GM19468 (cell line): ENCODE measurements around the gene ADH4.
A peak's percentile ranks its signal among the peaks of the same experiment; 100 is the strongest.
"Not testable (repeated sequence)": the region's sequence is repeated elsewhere in the genome, so short reads cannot be mapped to it uniquely, and the experiment has no call there.

Source experiments
- ATAC-seq: cut with Tn5 transposase; IDR thresholded peaks from one replicate; pipeline ENCODE4 v1.9.1; 2021; ENCODE audit warnings: mild to moderate bottlenecking, moderate library complexity, moderate number of reproducible peaks; ENCODE audit not compliant: unreplicated experiment; ENCODE audit errors: extremely low read depth

The ADH4 gene

DNA sequence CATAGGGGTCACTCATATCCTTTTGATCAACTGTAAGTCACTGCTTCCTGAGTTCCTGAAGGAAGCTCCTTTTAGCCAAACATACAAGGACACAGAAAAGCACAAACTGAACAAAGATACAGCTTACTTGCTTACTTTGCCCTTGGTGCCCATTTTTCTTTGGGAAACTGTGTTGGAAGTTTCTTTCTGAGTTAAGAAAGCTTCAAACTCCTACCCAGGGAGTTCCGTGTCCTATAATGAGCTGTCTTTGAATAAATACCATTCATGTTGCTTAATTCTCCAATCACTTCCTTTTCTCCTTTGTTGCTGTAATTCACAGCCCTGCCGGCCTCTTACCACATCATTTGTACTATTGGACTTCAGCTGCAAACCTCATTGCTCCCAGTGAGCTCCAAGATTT is at the start of gene ADH4:
Gene ADH4 (minus strand): TSS at position 228 of the 400 bp plus-strand sequence. CDS start 75 bp downstream, at position 153.
- no peak for ATAC-seq

- no peak for ATAC-seq
Observed at GRCh38 chr4:99190336-99190735, 46.2 kb upstream of the ADH4 start.

DNA sequence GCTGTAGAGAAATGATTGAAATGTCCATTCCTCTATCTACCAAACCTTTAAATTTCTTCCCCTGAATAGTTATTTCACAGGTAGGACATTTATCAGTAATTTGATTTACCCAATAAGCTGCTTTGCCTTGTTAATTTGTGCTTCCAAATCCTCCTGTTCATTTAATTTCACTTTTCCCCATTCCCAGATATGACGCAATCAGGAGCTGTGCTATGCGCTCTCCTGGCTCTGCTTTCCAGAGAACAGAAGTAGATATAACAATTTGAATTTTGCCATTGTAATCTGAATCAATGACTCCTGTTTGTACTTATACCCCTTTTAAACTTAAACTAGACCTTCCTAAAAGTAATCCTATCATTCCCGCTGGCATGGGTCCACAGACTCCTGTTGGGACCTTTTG is 45.8 kb upstream of the ADH4 start:
- not testable (repeated sequence) for ATAC-seq

DNA sequence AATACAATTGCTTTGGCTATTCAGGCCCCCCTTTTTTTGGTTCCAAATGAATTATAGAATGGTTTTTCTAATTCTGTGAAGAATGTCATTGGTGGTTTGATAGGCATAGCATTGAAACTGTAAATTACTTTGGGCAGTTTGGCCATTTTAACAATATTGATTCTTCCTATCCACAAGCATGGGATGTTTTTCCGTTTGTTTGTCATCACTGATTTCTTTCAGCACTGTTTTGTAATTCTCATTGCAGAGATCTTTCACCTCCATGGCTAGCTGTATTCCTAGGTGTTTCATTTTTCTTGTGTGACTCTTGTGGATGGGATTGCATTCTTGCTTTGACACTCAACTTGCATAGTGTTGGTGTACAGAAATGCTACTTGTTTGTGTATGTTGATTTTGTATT is 41.9 kb upstream of the ADH4 start:
- ATAC-seq: no peak

DNA sequence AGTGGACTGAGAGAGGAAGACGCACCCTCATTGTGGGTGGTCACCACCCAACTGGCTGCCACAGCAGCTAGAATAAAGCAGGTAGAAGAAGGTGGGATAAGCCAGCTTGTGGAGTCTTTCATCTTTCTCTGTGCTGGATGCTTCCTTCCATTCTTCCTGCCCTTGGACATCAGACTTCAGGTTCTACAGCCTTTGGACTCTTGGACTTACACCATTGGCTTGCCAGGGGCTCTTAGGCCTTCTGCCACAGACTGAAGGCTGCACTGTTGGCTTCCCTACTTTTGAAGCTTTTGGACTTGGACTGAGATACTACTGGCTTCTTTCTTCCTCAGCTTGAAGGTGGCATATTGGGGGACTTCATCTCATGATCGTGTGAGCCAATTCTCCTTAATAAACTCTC is 41.5 kb upstream of the ADH4 start:
- no peak for ATAC-seq

- no peak for ATAC-seq
Observed at GRCh38 chr4:99180382-99181070, 36.4 kb upstream of the ADH4 start.

- ATAC-seq: no peak
Observed at GRCh38 chr4:99179626-99180025, 35.5 kb upstream of the ADH4 start.

GRCh38 chr4:99179178-99179577 is 35.1 kb upstream of the ADH4 start:
- ATAC-seq: no peak

- no peak for ATAC-seq
Observed at GRCh38 chr4:99166544-99166943, 22.4 kb upstream of the ADH4 start.

GRCh38 chr4:99165978-99166377 is 21.9 kb upstream of the ADH4 start:
- no peak for ATAC-seq

- peak; percentile 31 for ATAC-seq
Observed at GRCh38 chr4:99161373-99162099, 17.4 kb upstream of the ADH4 start.

GRCh38 chr4:99159699-99160098 is 15.6 kb upstream of the ADH4 start:
- ATAC-seq: no peak

DNA sequence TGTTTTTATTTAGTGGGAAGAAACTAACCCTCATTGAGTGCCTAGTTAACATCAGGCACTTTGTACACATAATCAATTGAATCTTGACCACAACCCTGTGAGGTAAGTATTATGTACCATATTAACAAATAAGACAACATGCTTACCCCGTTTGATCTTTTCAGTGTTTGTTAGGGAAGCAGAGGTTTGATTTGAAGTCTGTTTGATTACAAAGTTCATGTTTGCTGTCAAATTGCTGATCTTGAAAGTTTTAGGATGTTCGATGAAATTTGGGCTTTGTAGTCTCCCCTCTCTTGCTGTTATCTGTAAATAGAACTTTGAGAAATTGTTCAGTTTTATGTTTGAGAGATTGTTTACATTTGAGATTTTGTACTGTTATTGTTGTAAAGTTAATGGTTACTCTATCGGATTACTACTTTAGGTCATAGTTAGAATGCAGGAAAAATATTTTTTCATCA is 13.4 kb upstream of the ADH4 start:
- no peak for ATAC-seq

- ATAC-seq: no peak
Observed at GRCh38 chr4:99156992-99157391, 12.9 kb upstream of the ADH4 start.

GRCh38 chr4:99154658-99155342 is 10.7 kb upstream of the ADH4 start:
- no peak for ATAC-seq

DNA sequence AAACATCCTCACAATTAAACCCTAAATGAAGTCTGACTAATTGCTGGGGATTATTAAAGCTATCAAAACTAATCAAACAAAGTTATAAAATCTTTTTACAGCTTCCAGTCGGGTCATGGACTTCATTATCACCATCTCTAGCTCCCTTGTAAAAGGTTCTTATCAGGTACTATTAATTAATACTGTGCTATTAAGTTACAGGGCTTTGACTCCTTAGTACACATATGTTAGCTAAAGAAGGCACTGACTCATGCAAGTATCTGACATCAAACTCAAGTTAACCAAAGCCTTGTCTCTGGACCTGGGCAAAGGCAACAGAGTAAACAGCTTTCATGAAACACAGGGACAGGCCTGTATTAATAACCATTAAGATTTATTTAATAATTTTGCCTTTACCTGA is 7.9 kb upstream of the ADH4 start:
- no peak for ATAC-seq

DNA sequence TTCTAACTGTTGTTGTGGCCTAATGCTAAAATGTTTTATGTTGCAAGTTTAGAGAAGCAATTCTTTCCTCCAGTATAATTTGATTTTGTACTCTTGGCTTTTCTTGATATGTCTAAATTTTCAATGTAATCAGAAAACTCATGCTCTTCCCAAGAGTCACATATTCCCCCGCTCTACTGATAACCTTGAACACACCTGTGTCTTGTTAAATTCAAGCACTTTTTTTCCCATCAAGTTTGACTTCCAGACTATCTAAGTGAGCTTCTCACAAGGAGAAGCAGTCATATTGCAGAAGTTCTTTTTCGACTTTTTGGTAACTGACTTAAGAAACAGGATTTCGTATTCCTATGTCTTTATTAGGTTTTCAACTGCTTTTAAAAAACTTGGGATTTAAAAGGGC is 7.4 kb upstream of the ADH4 start:
- ATAC-seq: no peak

DNA sequence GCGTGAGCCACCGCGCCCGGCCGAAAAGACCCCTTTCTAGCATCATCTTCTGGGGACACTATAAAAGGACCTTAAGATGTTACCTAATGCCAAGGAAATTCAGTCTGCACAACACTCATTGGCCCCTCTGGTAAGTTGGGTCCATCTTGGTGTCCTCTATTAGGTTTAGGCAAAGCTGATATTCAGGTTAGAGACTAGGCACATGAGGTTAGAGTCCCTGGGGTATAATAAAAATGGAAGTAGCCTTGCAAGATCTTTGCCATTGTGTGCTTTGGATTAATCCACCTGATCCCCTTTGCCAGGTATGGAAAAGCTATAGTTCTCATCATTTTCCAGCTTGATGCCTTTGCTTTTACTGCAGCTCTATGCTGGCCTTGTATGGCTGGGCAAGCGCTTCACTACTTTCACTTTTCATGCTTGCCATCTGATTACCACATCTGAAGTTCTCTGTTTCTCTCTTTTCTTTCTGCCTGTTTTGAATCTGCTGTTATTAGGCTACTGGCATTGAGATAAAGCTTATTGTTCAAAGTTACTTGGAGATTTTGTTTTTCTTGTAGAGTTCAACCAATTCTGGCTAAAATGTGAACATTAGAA is 5.4 kb upstream of the ADH4 start:
- no peak for ATAC-seq

GRCh38 chr4:99148550-99148949 is 4.5 kb upstream of the ADH4 start:
- no peak for ATAC-seq

DNA sequence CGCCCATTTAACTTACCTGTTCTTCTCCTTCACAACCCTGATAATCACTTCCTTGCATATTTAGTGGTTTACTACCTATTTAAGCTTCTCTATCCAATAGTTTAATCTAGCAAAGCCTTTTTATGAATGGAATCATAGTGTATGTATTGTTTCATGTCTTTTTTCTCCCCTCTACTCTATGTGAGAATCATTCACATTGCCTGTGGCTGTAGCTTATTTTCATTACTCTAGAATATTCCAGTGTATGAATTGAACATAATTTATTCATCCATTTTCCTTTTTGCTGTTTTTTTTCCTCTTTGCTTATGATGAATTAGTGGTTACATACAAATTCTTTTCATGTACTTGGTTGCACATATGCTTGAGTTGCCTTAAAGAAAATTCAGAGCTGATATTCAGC is 490 bp upstream of the ADH4 start:
- no peak for ATAC-seq

DNA sequence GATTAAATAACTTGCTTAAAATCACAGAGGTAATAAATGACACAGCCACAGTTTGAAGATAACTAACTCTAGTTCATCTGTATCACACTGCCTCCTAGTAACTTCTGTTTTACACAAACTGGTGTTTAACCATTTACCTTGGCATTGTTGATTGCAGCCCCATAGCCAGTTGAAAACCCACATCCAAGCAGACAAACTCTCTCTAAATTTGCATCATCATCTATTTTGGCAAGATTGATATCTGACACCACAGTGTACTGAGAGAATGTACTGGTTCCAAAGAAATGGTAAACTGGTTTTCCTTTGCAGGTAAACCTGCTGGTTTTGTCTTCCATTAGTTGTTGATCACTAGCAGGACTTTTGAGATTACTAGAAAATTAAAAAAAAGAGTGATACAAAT is 7.8 kb downstream of the ADH4 start:
- no peak for ATAC-seq
